H1 (cell line): Measurements from ENCODE around the gene HMCN2. TPM values are rescaled to one million over a fixed set of nuclear protein-coding genes. Genes with fewer than 3 reads are reported as not detected.
A peak's percentile ranks its signal among the peaks of the same experiment; 100 is the strongest.

Experiments
- CTCF ChIA-PET: fragments of 300-600 bp; sonication (Branson Sonifier 250); formaldehyde crosslinking; loops from one replicate; lab custom pipeline; 2021; ENCODE audit not compliant: partially characterized antibody; lab: Charles Lee
- POLR2A ChIA-PET: fragments of 300-600 bp; sonication (Branson Sonifier 250); formaldehyde crosslinking; loops from one replicate; lab custom pipeline; 2021; ENCODE audit warnings: inconsistent platforms; ENCODE audit not compliant: partially characterized antibody; lab: Charles Lee
- DNase-seq, 2 experiments: peaks; one replicate each; pipeline versions ENCODE4 v3.0.0 to v3.0.0-alpha.2; 2010 to 2022; ENCODE audit warnings: low spot score in 2 of 2, low read depth in 1 of 2, mixed read lengths in 1 of 2
- FAIRE-seq: peaks from 2 replicates; lab custom pipeline; 2011; peaks lifted over from hg19 to GRCh38; lab: Jason Lieb, UNC
- H2AFZ ChIP-seq: 2 replicates; pipeline ENCODE4 v1.8.1; 2012; ENCODE audit warnings: low read length, inconsistent platforms
- H2AK5ac ChIP-seq: 2 replicates; pipeline ENCODE4 v1.6.1; 2013; ENCODE audit warnings: low read depth, low read length
- H2BK120ac ChIP-seq: replicated peaks from 2 replicates; pipeline ENCODE3; 2013; ENCODE audit warnings: low read depth, low read length, inconsistent platforms
- H2BK12ac ChIP-seq: 2 replicates; pipeline ENCODE4 v1.6.1; 2013; ENCODE audit warnings: low read depth, low read length
- H2BK15ac ChIP-seq: 2 replicates; pipeline ENCODE4 v1.6.1; 2013; ENCODE audit warnings: low read length
- H2BK20ac ChIP-seq: 2 replicates; pipeline ENCODE4 v1.6.1; 2013; ENCODE audit warnings: low read length
- H2BK5ac ChIP-seq: 2 replicates; pipeline ENCODE4 v1.6.1; 2013; ENCODE audit warnings: low read depth, low read length
- H3K14ac ChIP-seq: 2 replicates; pipeline ENCODE4 v1.6.1; 2013; ENCODE audit warnings: inconsistent platforms; ENCODE audit not compliant: insufficient read length
- H3K18ac ChIP-seq: 2 replicates; pipeline ENCODE4 v1.6.1; 2013; ENCODE audit warnings: low read length; ENCODE audit errors: extremely low read depth
- H3K23ac ChIP-seq: 2 replicates; pipeline ENCODE4 v1.6.1; 2013; ENCODE audit warnings: inconsistent platforms; ENCODE audit not compliant: insufficient read length
- H3K23me2 ChIP-seq: 2 replicates; pipeline ENCODE4 v1.6.1; 2013; ENCODE audit warnings: low read depth, low read length
- H3K27ac ChIP-seq: 2 replicates; pipeline ENCODE4 v1.6.1; 2011; ENCODE audit warnings: low read depth, low read length, inconsistent platforms
- H3K27me3 ChIP-seq, 4 experiments: replicated peaks in 1 of 4; 1 replicate in 1 of 4; 2 replicates in 3 of 4; pipeline versions ENCODE4 v1.6.1 to v1.8.1; 2011 to 2013; ENCODE audit warnings: low read length in 3 of 4, mild to moderate bottlenecking in 3 of 4, inconsistent platforms in 2 of 4, mixed read lengths in 2 of 4, moderate library complexity in 1 of 4; ENCODE audit not compliant: control insufficient read depth in 3 of 4, insufficient read depth in 3 of 4; ENCODE audit errors: extremely low read depth in 1 of 4
- H3K36me3 ChIP-seq, 4 experiments: 2 replicates each; pipeline versions ENCODE4 v1.6.1 to v1.8.1; 2011 to 2013; ENCODE audit warnings: mild to moderate bottlenecking in 4 of 4, low read length in 3 of 4, moderate library complexity in 2 of 4, control low read depth in 1 of 4, inconsistent platforms in 1 of 4; ENCODE audit not compliant: insufficient read depth in 4 of 4, control insufficient read depth in 2 of 4
- H3K4ac ChIP-seq: replicated peaks from 2 replicates; pipeline ENCODE3; 2013; ENCODE audit warnings: low read length, low read depth, mixed read lengths, inconsistent platforms; ENCODE audit not compliant: insufficient read length
- H3K4me1 ChIP-seq, 4 experiments: replicated peaks in 1 of 4; 1 replicate in 1 of 4; 2 replicates in 3 of 4; pipeline versions ENCODE4 v1.6.1 to v1.8.1; 2011 to 2013; ENCODE audit warnings: low read length in 3 of 4, inconsistent platforms in 2 of 4, mixed read lengths in 1 of 4; ENCODE audit not compliant: insufficient read depth in 4 of 4, control insufficient read depth in 3 of 4
- H3K4me2 ChIP-seq, 2 experiments: 2 replicates each; pipeline versions ENCODE4 v1.6.1 to v1.8.1; 2011 to 2013; ENCODE audit warnings: low read depth in 2 of 2, low read length in 2 of 2, control low read depth in 1 of 2, inconsistent platforms in 1 of 2, mild to moderate bottlenecking in 1 of 2; ENCODE audit not compliant: insufficient read depth in 1 of 2
- H3K4me3 ChIP-seq, 4 experiments: fragments of 200-600, 300-600 bp in 1 of 4; sonication (generic), shearing (Covaris generic), sonication (Bioruptor Twin) in 1 of 4; 2 replicates each; pipeline versions ENCODE4 v1.5.1 to v1.8.1; 2011 to 2016; ENCODE audit warnings: low read length in 4 of 4, low read depth in 3 of 4, control low read depth in 2 of 4, inconsistent platforms in 2 of 4, mild to moderate bottlenecking in 2 of 4, mixed read lengths in 1 of 4, moderate library complexity in 1 of 4; ENCODE audit not compliant: insufficient read depth in 2 of 4; ENCODE audit errors: extremely low read depth in 1 of 4
- H3K56ac ChIP-seq: replicated peaks from 2 replicates; pipeline ENCODE3; 2013; ENCODE audit warnings: low read depth, mild to moderate bottlenecking, mixed read lengths, low read length, inconsistent platforms; ENCODE audit not compliant: insufficient read length
- H3K79me1 ChIP-seq: 2 replicates; pipeline ENCODE4 v1.6.1; 2013; ENCODE audit warnings: low read depth, low read length, control low read depth
- H3K79me2 ChIP-seq, 2 experiments: 2 replicates each; pipeline versions ENCODE4 v1.6.1 to v1.8.1; 2012 to 2013; ENCODE audit warnings: low read length in 2 of 2, mild to moderate bottlenecking in 2 of 2, inconsistent platforms in 1 of 2; ENCODE audit not compliant: insufficient read depth in 2 of 2, control insufficient read depth in 1 of 2
- H3K9ac ChIP-seq, 4 experiments: replicated peaks in 1 of 4; 1 replicate in 1 of 4; 2 replicates in 3 of 4; pipeline versions ENCODE4 v1.6.1 to v1.8.1; 2011 to 2013; ENCODE audit warnings: low read depth in 3 of 4, low read length in 3 of 4, control low read depth in 2 of 4, mild to moderate bottlenecking in 2 of 4, moderate library complexity in 2 of 4, inconsistent platforms in 1 of 4; ENCODE audit errors: extremely low read depth in 1 of 4
- H3K9me3 ChIP-seq, 2 experiments: 2 replicates each; pipeline versions ENCODE4 v1.6.1 to v1.8.1; 2012 to 2013; ENCODE audit warnings: mild to moderate bottlenecking in 2 of 2, moderate library complexity in 2 of 2, control low read depth in 1 of 2, inconsistent platforms in 1 of 2, low read depth in 1 of 2, low read length in 1 of 2, mixed read lengths in 1 of 2; ENCODE audit not compliant: insufficient read depth in 2 of 2
- H4K20me1 ChIP-seq, 2 experiments: replicated peaks in 1 of 2; 2 replicates each; pipeline versions ENCODE3 to v1.8.1; 2011 to 2013; ENCODE audit warnings: inconsistent platforms in 2 of 2, low read length in 2 of 2, mild to moderate bottlenecking in 1 of 2; ENCODE audit not compliant: insufficient read depth in 2 of 2, control insufficient read depth in 1 of 2
- H4K5ac ChIP-seq: 2 replicates; pipeline ENCODE4 v1.6.1; 2013; ENCODE audit warnings: low read length, low read depth, mixed read lengths, inconsistent platforms; ENCODE audit not compliant: insufficient read length
- H4K8ac ChIP-seq: 2 replicates; pipeline ENCODE4 v1.8.0; 2013; ENCODE audit warnings: mild to moderate bottlenecking, moderate library complexity, low read length, inconsistent platforms; ENCODE audit not compliant: insufficient read depth; ENCODE audit errors: extremely low read depth
- H4K91ac ChIP-seq: replicated peaks from 2 replicates; pipeline ENCODE3; 2013; ENCODE audit warnings: low read length, mixed read lengths, inconsistent platforms; ENCODE audit not compliant: insufficient read length
- BCL11A ChIP-seq, 2 experiments: IDR thresholded peaks; one replicate each; pipeline ENCODE4 v1.6.1; 2011; ENCODE audit warnings: low read depth in 2 of 2, low read length in 2 of 2, mild to moderate bottlenecking in 2 of 2
- CBX8 ChIP-seq: fragments of 300-800, 300-1000 bp; sonication (generic); IDR thresholded peaks from 2 replicates; pipeline ENCODE4 v1.7.1; 2016; ENCODE audit warnings: low read depth, low read length, borderline replicate concordance
- CEBPB ChIP-seq: IDR thresholded peaks from 2 replicates; pipeline ENCODE4 v1.6.1; 2012; ENCODE audit warnings: low read depth, low read length
- CTCF ChIP-seq, 3 experiments: IDR thresholded peaks; 1 replicate in 2 of 3; 2 replicates in 1 of 3; pipeline versions ENCODE4 v1.5.1 to v1.6.1; 2011; ENCODE audit warnings: low read length in 3 of 3, mild to moderate bottlenecking in 3 of 3, inconsistent platforms in 2 of 3, low read depth in 1 of 3, moderate library complexity in 1 of 3; ENCODE audit not compliant: insufficient read depth in 1 of 3; ENCODE audit errors: control extremely low read depth in 1 of 3
- EGR1 ChIP-seq: IDR thresholded peaks from 2 replicates; pipeline ENCODE4 v1.6.1; 2011; ENCODE audit warnings: low read depth, low read length, borderline replicate concordance
- JUND ChIP-seq: IDR thresholded peaks from 2 replicates; pipeline ENCODE4 v1.6.1; 2011; ENCODE audit warnings: mild to moderate bottlenecking, improper control_type of control experiment, low read length
- KDM4A ChIP-seq: IDR thresholded peaks from one replicate; pipeline ENCODE4 v1.7.1; 2012; ENCODE audit warnings: low read depth, mild to moderate bottlenecking, moderate library complexity, low read length, inconsistent platforms; ENCODE audit not compliant: severe bottlenecking
- NANOG ChIP-seq: IDR thresholded peaks from 2 replicates; pipeline ENCODE4 v1.6.1; 2011; ENCODE audit warnings: low read length, low read depth, mild to moderate bottlenecking, inconsistent platforms; ENCODE audit not compliant: insufficient read depth, poor library complexity, severe bottlenecking
- RXRA ChIP-seq: IDR thresholded peaks from 2 replicates; pipeline ENCODE4 v1.6.1; 2011; ENCODE audit warnings: low read depth, mild to moderate bottlenecking, low read length, moderate library complexity; ENCODE audit not compliant: insufficient read depth
- TEAD4 ChIP-seq: IDR thresholded peaks from 2 replicates; pipeline ENCODE4 v1.6.1; 2012; ENCODE audit warnings: low read depth, low read length, inconsistent platforms, mixed read lengths
- ZNF274 ChIP-seq: IDR thresholded peaks from 2 replicates; pipeline ENCODE4 v1.7.0; 2012; ENCODE audit warnings: low read length, borderline replicate concordance; ENCODE audit errors: extremely low read depth
- WGBS, 2 experiments: shearing (Covaris generic) in 1 of 2; methylation state at CpG; one replicate each; pipeline versions ENCODE4 v1.1.6 to v1.1.7; 2013 to 2015; ENCODE audit warnings: low lambda C conversion rate in 2 of 2, mixed read lengths in 2 of 2, inconsistent platforms in 1 of 2, low coverage in 1 of 2, missing lambda C conversion rate in 1 of 2; ENCODE audit not compliant: insufficient replicate concordance in 2 of 2, insufficient coverage in 1 of 2, insufficient read length in 1 of 2; ENCODE audit errors: extremely low coverage in 1 of 2, missing lambda C conversion rate in 1 of 2; 5-methylcytosine and 5-hydroxymethylcytosine counted together
- polyA plus RNA-seq, 7 experiments: library from polyadenylated mRNA; depleted of rRNA in 3 of 7; stranded (reverse) in 5 of 7; unstranded in 2 of 7; fragments of >200 nt in 5 of 7; fragments of 200-250 nt in 2 of 7; gene quantifications; 1 replicate in 5 of 7; 2 replicates in 1 of 7; 4 replicates in 1 of 7; pipeline versions ENCODE4 v1.2.1 to v1.2.3, GENCODE V29; 2011 to 2013; ENCODE audit warnings: missing spikeins in 2 of 7, mixed read lengths in 2 of 7
- total RNA-seq: library from RNA; stranded (reverse); fragmentation: NEBNext Ultra II Directional; extraction: Animal tissue kit (Norgen Biotek cat#: 25700); gene quantifications from 2 replicates; pipeline ENCODE4 v1.2.1, GENCODE V29; 2021

Gene HMCN2
- total and polyA plus RNA-seq, 2 of the 8 experiments (the other 6 are each of a cell fraction or from before 2014, with no cell fraction given) = 5.0 to 9.1 TPM

- Histone ChIP-seq H3K9ac (no peak overlapping the region), H3K36me3 (no peaks in the 10 kb centered on the region), H3K4me2 (no peak overlapping the region), H2BK5ac (no peak overlapping the region; the same call in 1 of the 2 replicates), H2BK120ac (no peak overlapping the region), H3K18ac (no peak overlapping the region), H3K14ac (no peak overlapping the region), H3K23me2 (peaks cover 8% of the 10 kb centered on the region), H3K4me1 (peaks cover 0 to 22% (median 11%) of the 10 kb centered on the region in 4 experiments; a peak in 6 of 7 replicates), H2BK20ac (no peak overlapping the region), H3K23ac (no peak overlapping the region), H4K8ac (no peak overlapping the region), H2AFZ (no peak overlapping the region), H3K79me2 (no peaks in the 10 kb centered on the region), H2AK5ac (no peak overlapping the region; the same call in 1 of the 2 replicates), H3K27me3 (peaks cover 1 to 27% (median 20%) of the 10 kb centered on the region in 4 experiments; a peak in 6 of 7 replicates), H3K27ac (no peak overlapping the region), H3K56ac (no peak overlapping the region), H4K20me1 (no peaks in the 10 kb centered on the region), H2BK12ac (0 out of 2 replicates have a peak overlapping the region, but pooled peaks have one; percentile 23), H3K4ac (no peak overlapping the region), H3K9me3 (no peaks in the 10 kb centered on the region), H4K91ac (no peak overlapping the region), H3K79me1 (no peaks in the 10 kb centered on the region), H4K5ac (no peak overlapping the region), H3K4me3 (no peak overlapping the region), H2BK15ac (no peak overlapping the region)
- ChIA-PET POLR2A (interaction anchor here (1.4 kb wide), 1 partner anchor 19 kb away, joined by 6 read pairs; no protein-coding TSS in a partner anchor), CTCF (interaction anchor here (0.6 to 2.4 kb wide), 4 partner anchors 9 to 28 kb away, joined by 3 to 10 read pairs (median 4); no protein-coding TSS in a partner anchor)
- FAIRE-seq (no peak), DNase-seq (no peak)
- 83% methylated on average over 6 of the region's 6 CpGs; no CpG with 5 or more reads in 1 of the 2 experiments for WGBS, 2 experiments
- TF ChIP-seq CEBPB = no peak
- no peak for TF ChIP-seq BCL11A (IDR thresholded peaks at IDR 0.05; ENCODE audit: low read depth in 2 of 2, low read length in 2 of 2)
- no peak for TF ChIP-seq JUND
- TF ChIP-seq NANOG = no peak
- TF ChIP-seq CBX8 = no peak
- TF ChIP-seq TEAD4 = no peak
- TF ChIP-seq KDM4A = no peak
- no peak for TF ChIP-seq RXRA
- no peak for TF ChIP-seq CTCF (IDR thresholded peaks at IDR 0.05; ENCODE audit: control extremely low read depth in 1 of 3, insufficient read depth in 1 of 3, low read depth in 1 of 3, low read length in 3 of 3)
- TF ChIP-seq ZNF274 = no peak
- TF ChIP-seq EGR1 = no peak
Measured at GRCh38 chr9:130429831-130430230, 164.3 kb downstream of the HMCN2 start.
